Measurements from ENCODE around the gene ESYT2.

GRCh38 chr7:158694650-158695049 lies 134.7 kb downstream of the ESYT2 start:
- no peak for TF ChIP-seq CTCF (IDR thresholded peaks at IDR 0.05)
- TF ChIP-seq POLR2AphosphoS5 (IDR thresholded peaks at IDR 0.05) = no peak
